GM21360 (cell line): ENCODE measurements around the gene KDM6B.
A peak's percentile ranks its signal among the peaks of the same experiment; 100 is the strongest.

Experiments
- ATAC-seq: cut with Tn5 transposase; IDR thresholded peaks from one replicate; pipeline ENCODE4 v1.9.1; 2021; ENCODE audit warnings: mild to moderate bottlenecking, moderate library complexity; ENCODE audit not compliant: unreplicated experiment

KDM6B gene

GRCh38 chr17:7839190-7839875 lies 5.3 kb downstream of the KDM6B start:
- no peak for ATAC-seq

- ATAC-seq, result no peak
These were observed 5.9 kb downstream of the KDM6B start for GRCh38 chr17:7839876-7840261.

GRCh38 chr17:7840441-7840840 lies 6.4 kb downstream of the KDM6B start:
- ATAC-seq, result no peak

GRCh38 chr17:7840875-7841274 lies 6.9 kb downstream of the KDM6B start:
- no peak for ATAC-seq

GRCh38 chr17:7841396-7841914 lies 7.4 kb downstream of the KDM6B start:
- no peak for ATAC-seq

GRCh38 chr17:7841915-7842379 lies 7.9 kb downstream of the KDM6B start:
- no peak for ATAC-seq

GRCh38 chr17:7842380-7843256 lies 8.6 kb downstream of the KDM6B start:
- ATAC-seq, result no peak

GRCh38 chr17:7843257-7843535 lies 9.2 kb downstream of the KDM6B start:
- peak; percentile 3 for ATAC-seq

- ATAC-seq, result peak; percentile 19
These were observed 9.7 kb downstream of the KDM6B start for GRCh38 chr17:7843536-7844291.

- ATAC-seq, result peak; percentile 30
These were observed 10.5 kb downstream of the KDM6B start for GRCh38 chr17:7844292-7845154.

GRCh38 chr17:7845359-7846062 lies 11.5 kb downstream of the KDM6B start:
- no peak for ATAC-seq

- ATAC-seq, result no peak
These were observed 12.2 kb downstream of the KDM6B start for GRCh38 chr17:7846063-7846735.

- ATAC-seq, result no peak
These were observed 13.0 kb downstream of the KDM6B start for GRCh38 chr17:7846765-7847661.

GRCh38 chr17:7848131-7848579 lies 14.1 kb downstream of the KDM6B start:
- ATAC-seq, result no peak

- no peak for ATAC-seq
These were observed 14.7 kb downstream of the KDM6B start for GRCh38 chr17:7848739-7849129.

- ATAC-seq, result no peak
These were observed 15.2 kb downstream of the KDM6B start for GRCh38 chr17:7849130-7849750.

- no peak for ATAC-seq
These were observed 15.9 kb downstream of the KDM6B start for GRCh38 chr17:7849751-7850504.
